Omental fat pad (tissue), 4 donors: ENCODE data around the gene POLR2H. TPM values are rescaled to one million over a fixed set of nuclear protein-coding genes. Genes with fewer than 3 reads are reported as not detected.

ENCODE experiments used
- ATAC-seq: fragments of 150-250 bp; one replicate; pipeline ENCODE4 v1.9.1; 2016; ENCODE audit warnings: mild to moderate bottlenecking, moderate library complexity; ENCODE audit not compliant: low FRiP score
- DNase-seq: peaks from one replicate; pipeline ENCODE4 v3.0.0-alpha.2; 2019; ENCODE audit warnings: low spot score
- total RNA-seq, 4 donors: library from RNA; depleted of rRNA; stranded (reverse); fragments of >200 nt; gene quantifications; one replicate each; pipeline ENCODE4 v1.1.0, GENCODE V29; 2016
- TF ChIP-seq, protein P1 (sequence below), 3 donors: fragments of 450-650 bp; IDR thresholded peaks; one replicate each; pipeline ENCODE4 v1.5.1; 2016 to 2017; ENCODE audit warnings: antibody characterized with exemption in 3 of 3, mild to moderate bottlenecking in 3 of 3, moderate library complexity in 2 of 3

The POLR2H gene
- total RNA-seq, 4 donors from 2014 or later, result 63.9 to 110 (median 89.3) TPM

GRCh38 chr3:184317201-184317600 is 44.3 kb upstream of the POLR2H start:
- no peak for DNase-seq
- TF ChIP-seq, protein P1, sequence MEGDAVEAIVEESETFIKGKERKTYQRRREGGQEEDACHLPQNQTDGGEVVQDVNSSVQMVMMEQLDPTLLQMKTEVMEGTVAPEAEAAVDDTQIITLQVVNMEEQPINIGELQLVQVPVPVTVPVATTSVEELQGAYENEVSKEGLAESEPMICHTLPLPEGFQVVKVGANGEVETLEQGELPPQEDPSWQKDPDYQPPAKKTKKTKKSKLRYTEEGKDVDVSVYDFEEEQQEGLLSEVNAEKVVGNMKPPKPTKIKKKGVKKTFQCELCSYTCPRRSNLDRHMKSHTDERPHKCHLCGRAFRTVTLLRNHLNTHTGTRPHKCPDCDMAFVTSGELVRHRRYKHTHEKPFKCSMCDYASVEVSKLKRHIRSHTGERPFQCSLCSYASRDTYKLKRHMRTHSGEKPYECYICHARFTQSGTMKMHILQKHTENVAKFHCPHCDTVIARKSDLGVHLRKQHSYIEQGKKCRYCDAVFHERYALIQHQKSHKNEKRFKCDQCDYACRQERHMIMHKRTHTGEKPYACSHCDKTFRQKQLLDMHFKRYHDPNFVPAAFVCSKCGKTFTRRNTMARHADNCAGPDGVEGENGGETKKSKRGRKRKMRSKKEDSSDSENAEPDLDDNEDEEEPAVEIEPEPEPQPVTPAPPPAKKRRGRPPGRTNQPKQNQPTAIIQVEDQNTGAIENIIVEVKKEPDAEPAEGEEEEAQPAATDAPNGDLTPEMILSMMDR (IDR thresholded peaks at IDR 0.05), result no peak
- ATAC-seq, result no peak

GRCh38 chr3:184320104-184320445 is 41.4 kb upstream of the POLR2H start:
- DNase-seq (peak; percentile 85), ATAC-seq (peak; percentile 88)
- TF ChIP-seq, protein P1 (IDR thresholded peaks at IDR 0.05), result no peak

DNA sequence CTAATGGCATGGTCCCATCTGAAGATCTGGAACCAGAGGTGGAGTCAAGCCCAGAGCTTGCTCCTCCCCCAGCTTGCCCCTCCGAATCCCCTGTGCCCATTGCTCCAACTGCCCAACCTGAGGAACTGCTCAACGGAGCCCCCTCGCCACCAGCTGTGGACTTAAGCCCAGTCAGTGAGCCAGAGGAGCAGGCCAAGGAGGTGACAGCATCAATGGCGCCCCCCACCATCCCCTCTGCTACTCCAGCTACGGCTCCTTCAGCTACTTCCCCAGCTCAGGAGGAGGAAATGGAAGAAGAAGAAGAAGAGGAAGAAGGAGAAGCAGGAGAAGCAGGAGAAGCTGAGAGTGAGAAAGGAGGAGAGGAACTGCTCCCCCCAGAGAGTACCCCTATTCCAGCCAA is 39.8 kb upstream of the POLR2H start:
- TF ChIP-seq, protein P1 (IDR thresholded peaks at IDR 0.05), result no peak
- no peak for DNase-seq
- no peak for ATAC-seq

- ATAC-seq, result no peak
- DNase-seq, result no peak
- TF ChIP-seq, protein P1 (IDR thresholded peaks at IDR 0.05), result no peak
These were observed 38.6 kb upstream of the POLR2H start for GRCh38 chr3:184322731-184323487.

DNA sequence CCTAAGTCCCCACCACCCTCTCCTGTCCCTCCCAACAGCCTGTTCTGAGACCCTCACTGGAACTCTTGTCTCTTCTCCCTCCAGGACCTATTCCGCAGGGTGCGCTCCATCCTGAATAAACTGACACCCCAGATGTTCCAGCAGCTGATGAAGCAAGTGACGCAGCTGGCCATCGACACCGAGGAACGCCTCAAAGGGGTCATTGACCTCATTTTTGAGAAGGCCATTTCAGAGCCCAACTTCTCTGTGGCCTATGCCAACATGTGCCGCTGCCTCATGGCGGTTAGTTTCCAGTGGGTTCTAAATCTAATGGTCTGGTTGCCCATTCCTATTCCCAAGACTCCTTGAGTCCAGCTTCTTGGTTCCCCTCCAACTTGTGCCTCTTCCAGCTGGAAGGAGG is 37.8 kb upstream of the POLR2H start:
- DNase-seq (no peak), ATAC-seq (no peak)
- TF ChIP-seq, protein P1 (IDR thresholded peaks at IDR 0.05), result no peak

DNA sequence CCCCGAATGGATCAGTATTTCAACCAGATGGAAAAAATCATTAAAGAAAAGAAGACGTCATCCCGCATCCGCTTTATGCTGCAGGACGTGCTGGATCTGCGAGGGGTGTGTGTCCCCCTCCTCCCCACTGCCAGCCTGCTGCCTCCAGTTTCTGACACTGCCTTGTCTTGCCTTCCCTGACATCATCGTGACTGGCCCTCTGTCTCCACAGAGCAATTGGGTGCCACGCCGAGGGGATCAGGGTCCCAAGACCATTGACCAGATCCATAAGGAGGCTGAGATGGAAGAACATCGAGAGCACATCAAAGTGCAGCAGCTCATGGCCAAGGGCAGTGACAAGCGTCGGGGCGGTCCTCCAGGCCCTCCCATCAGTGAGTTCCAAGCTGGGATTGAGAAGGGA is 36.2 kb upstream of the POLR2H start:
- no peak for DNase-seq
- TF ChIP-seq, protein P1 (IDR thresholded peaks at IDR 0.05), result no peak
- no peak for ATAC-seq

DNA sequence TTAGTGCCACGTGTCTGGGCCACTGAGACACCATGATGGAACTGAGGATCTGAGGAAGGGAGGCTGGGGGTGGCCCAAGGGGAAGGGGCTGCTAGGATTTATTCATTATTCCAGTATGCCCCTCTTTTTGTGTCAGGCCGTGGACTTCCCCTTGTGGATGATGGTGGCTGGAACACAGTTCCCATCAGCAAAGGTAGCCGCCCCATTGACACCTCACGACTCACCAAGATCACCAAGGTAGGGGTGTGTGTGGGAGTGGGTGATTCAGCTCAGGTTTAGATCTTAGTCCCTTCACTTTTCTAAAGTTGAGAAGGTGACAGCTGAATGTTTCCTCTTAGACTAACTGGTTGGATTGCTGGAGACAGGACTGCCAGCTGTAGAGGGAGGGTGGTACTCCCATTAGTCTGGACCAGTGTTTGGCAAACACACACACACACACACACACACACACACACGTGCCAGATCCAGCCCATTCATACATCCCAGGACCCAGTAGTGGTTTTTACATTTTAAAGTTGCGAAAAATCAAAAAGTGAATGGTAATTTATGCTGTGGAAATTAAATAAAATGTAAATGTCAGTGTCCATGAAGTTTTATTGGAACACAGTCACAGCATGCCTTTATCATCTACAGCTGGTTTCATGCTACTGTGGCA is 35.7 kb upstream of the POLR2H start:
- no peak for ATAC-seq

More for the DNA sequence above, 35.7 kb upstream of the POLR2H start:
- no peak for DNase-seq
- TF ChIP-seq, protein P1 (IDR thresholded peaks at IDR 0.05), result no peak
